ENCODE results near the gene RNF123.
"Not testable (repeated sequence)": the region's sequence is repeated elsewhere in the genome, so short reads cannot be mapped to it uniquely, and the experiment has no call there.

Gene RNF123

GRCh38 chr3:49681232-49681522, 8.2 kb upstream of the RNF123 start:
- no peak for DNase-seq (ENCODE audit: low read depth)

- DNase-seq (ENCODE audit: low read depth) = no peak
Observed at GRCh38 chr3:49681543-49681942, 7.8 kb upstream of the RNF123 start.

- no peak for DNase-seq (ENCODE audit: low read depth)
Observed at GRCh38 chr3:49683162-49683561, 6.2 kb upstream of the RNF123 start.

- not testable (repeated sequence) for DNase-seq (ENCODE audit: low read depth)
Observed at GRCh38 chr3:49684453-49684852, 4.9 kb upstream of the RNF123 start.

GRCh38 chr3:49685103-49685502, 4.3 kb upstream of the RNF123 start:
- DNase-seq (ENCODE audit: low read depth) = not testable (repeated sequence)

- DNase-seq (ENCODE audit: low read depth) = not testable (repeated sequence)
Observed at GRCh38 chr3:49685846-49686245, 3.5 kb upstream of the RNF123 start.

- DNase-seq (ENCODE audit: low read depth) = not testable (repeated sequence)
Observed at GRCh38 chr3:49686346-49686745, 3.0 kb upstream of the RNF123 start.

GRCh38 chr3:49686769-49687423, 2.5 kb upstream of the RNF123 start:
- peak; percentile 22 for DNase-seq (ENCODE audit: low read depth)

GRCh38 chr3:49687424-49687795, 1.9 kb upstream of the RNF123 start:
- not testable (repeated sequence) for DNase-seq (ENCODE audit: low read depth)

GRCh38 chr3:49688338-49689045, 865 bp upstream of the RNF123 start:
- DNase-seq (ENCODE audit: low read depth) = not testable (repeated sequence)

GRCh38 chr3:49689908-49690624, 709 bp downstream of the RNF123 start:
- DNase-seq (ENCODE audit: low read depth) = not testable (repeated sequence)

- not testable (repeated sequence) for DNase-seq (ENCODE audit: low read depth)
Observed at GRCh38 chr3:49690856-49691255, 1.5 kb downstream of the RNF123 start.

- not testable (repeated sequence) for DNase-seq (ENCODE audit: low read depth)
Observed at GRCh38 chr3:49691481-49691880, 2.1 kb downstream of the RNF123 start.

GRCh38 chr3:49694409-49695070, 5.2 kb downstream of the RNF123 start:
- not testable (repeated sequence) for DNase-seq (ENCODE audit: low read depth)

- DNase-seq (ENCODE audit: low read depth) = not testable (repeated sequence)
Observed at GRCh38 chr3:49695350-49696015, 6.1 kb downstream of the RNF123 start.

- DNase-seq (ENCODE audit: low read depth) = no peak
Observed at GRCh38 chr3:49699281-49699979, 10.1 kb downstream of the RNF123 start.

- no peak for DNase-seq (ENCODE audit: low read depth)
Observed at GRCh38 chr3:49700014-49700413, 10.7 kb downstream of the RNF123 start.

- no peak for DNase-seq (ENCODE audit: low read depth)
Observed at GRCh38 chr3:49700453-49701128, 11.2 kb downstream of the RNF123 start.

- no peak for DNase-seq (ENCODE audit: low read depth)
Observed at GRCh38 chr3:49701388-49702077, 12.2 kb downstream of the RNF123 start.

GRCh38 chr3:49702672-49703071, 13.3 kb downstream of the RNF123 start:
- no peak for DNase-seq (ENCODE audit: low read depth)

All from activated T-cell treated with anti-CD3 and anti-CD28 coated beads for 24 hours (primary cell).